H1 (cell line): Measurements from ENCODE around the gene C16orf54. TPM values are rescaled to one million over a fixed set of nuclear protein-coding genes. Genes with fewer than 3 reads are reported as not detected.
A peak's percentile ranks its signal among the peaks of the same experiment; 100 is the strongest.

Experiments used
- CTCF ChIA-PET: fragments of 300-600 bp; sonication (Branson Sonifier 250); formaldehyde crosslinking; loops from one replicate; lab custom pipeline; 2021; ENCODE audit not compliant: partially characterized antibody; lab: Charles Lee
- POLR2A ChIA-PET: fragments of 300-600 bp; sonication (Branson Sonifier 250); formaldehyde crosslinking; loops from one replicate; lab custom pipeline; 2021; ENCODE audit warnings: inconsistent platforms; ENCODE audit not compliant: partially characterized antibody; lab: Charles Lee
- DNase-seq, 2 experiments: peaks; one replicate each; pipeline versions ENCODE4 v3.0.0 to v3.0.0-alpha.2; 2010 to 2022; ENCODE audit warnings: low spot score in 2 of 2, low read depth in 1 of 2, mixed read lengths in 1 of 2
- FAIRE-seq: peaks from 2 replicates; lab custom pipeline; 2011; peaks lifted over from hg19 to GRCh38; lab: Jason Lieb, UNC
- H2AFZ ChIP-seq: 2 replicates; pipeline ENCODE4 v1.8.1; 2012; ENCODE audit warnings: low read length, inconsistent platforms
- H2AK5ac ChIP-seq: 2 replicates; pipeline ENCODE4 v1.6.1; 2013; ENCODE audit warnings: low read depth, low read length
- H2BK120ac ChIP-seq: replicated peaks from 2 replicates; pipeline ENCODE3; 2013; ENCODE audit warnings: low read depth, low read length, inconsistent platforms
- H2BK12ac ChIP-seq: 2 replicates; pipeline ENCODE4 v1.6.1; 2013; ENCODE audit warnings: low read depth, low read length
- H2BK15ac ChIP-seq: 2 replicates; pipeline ENCODE4 v1.6.1; 2013; ENCODE audit warnings: low read length
- H2BK20ac ChIP-seq: 2 replicates; pipeline ENCODE4 v1.6.1; 2013; ENCODE audit warnings: low read length
- H2BK5ac ChIP-seq: 2 replicates; pipeline ENCODE4 v1.6.1; 2013; ENCODE audit warnings: low read depth, low read length
- H3K14ac ChIP-seq: 2 replicates; pipeline ENCODE4 v1.6.1; 2013; ENCODE audit warnings: inconsistent platforms; ENCODE audit not compliant: insufficient read length
- H3K18ac ChIP-seq: 2 replicates; pipeline ENCODE4 v1.6.1; 2013; ENCODE audit warnings: low read length; ENCODE audit errors: extremely low read depth
- H3K23ac ChIP-seq: 2 replicates; pipeline ENCODE4 v1.6.1; 2013; ENCODE audit warnings: inconsistent platforms; ENCODE audit not compliant: insufficient read length
- H3K23me2 ChIP-seq: 2 replicates; pipeline ENCODE4 v1.6.1; 2013; ENCODE audit warnings: low read depth, low read length
- H3K27ac ChIP-seq: 2 replicates; pipeline ENCODE4 v1.6.1; 2011; ENCODE audit warnings: low read depth, low read length, inconsistent platforms
- H3K27me3 ChIP-seq, 4 experiments: replicated peaks in 1 of 4; 1 replicate in 1 of 4; 2 replicates in 3 of 4; pipeline versions ENCODE4 v1.6.1 to v1.8.1; 2011 to 2013; ENCODE audit warnings: low read length in 3 of 4, mild to moderate bottlenecking in 3 of 4, inconsistent platforms in 2 of 4, mixed read lengths in 2 of 4, moderate library complexity in 1 of 4; ENCODE audit not compliant: control insufficient read depth in 3 of 4, insufficient read depth in 3 of 4; ENCODE audit errors: extremely low read depth in 1 of 4
- H3K36me3 ChIP-seq, 4 experiments: 2 replicates each; pipeline versions ENCODE4 v1.6.1 to v1.8.1; 2011 to 2013; ENCODE audit warnings: mild to moderate bottlenecking in 4 of 4, low read length in 3 of 4, moderate library complexity in 2 of 4, control low read depth in 1 of 4, inconsistent platforms in 1 of 4; ENCODE audit not compliant: insufficient read depth in 4 of 4, control insufficient read depth in 2 of 4
- H3K4ac ChIP-seq: replicated peaks from 2 replicates; pipeline ENCODE3; 2013; ENCODE audit warnings: low read length, low read depth, mixed read lengths, inconsistent platforms; ENCODE audit not compliant: insufficient read length
- H3K4me1 ChIP-seq, 4 experiments: replicated peaks in 1 of 4; 1 replicate in 1 of 4; 2 replicates in 3 of 4; pipeline versions ENCODE4 v1.6.1 to v1.8.1; 2011 to 2013; ENCODE audit warnings: low read length in 3 of 4, inconsistent platforms in 2 of 4, mixed read lengths in 1 of 4; ENCODE audit not compliant: insufficient read depth in 4 of 4, control insufficient read depth in 3 of 4
- H3K4me2 ChIP-seq, 2 experiments: 2 replicates each; pipeline versions ENCODE4 v1.6.1 to v1.8.1; 2011 to 2013; ENCODE audit warnings: low read depth in 2 of 2, low read length in 2 of 2, control low read depth in 1 of 2, inconsistent platforms in 1 of 2, mild to moderate bottlenecking in 1 of 2; ENCODE audit not compliant: insufficient read depth in 1 of 2
- H3K4me3 ChIP-seq, 4 experiments: fragments of 200-600, 300-600 bp in 1 of 4; sonication (generic), shearing (Covaris generic), sonication (Bioruptor Twin) in 1 of 4; 2 replicates each; pipeline versions ENCODE4 v1.5.1 to v1.8.1; 2011 to 2016; ENCODE audit warnings: low read length in 4 of 4, low read depth in 3 of 4, control low read depth in 2 of 4, inconsistent platforms in 2 of 4, mild to moderate bottlenecking in 2 of 4, mixed read lengths in 1 of 4, moderate library complexity in 1 of 4; ENCODE audit not compliant: insufficient read depth in 2 of 4; ENCODE audit errors: extremely low read depth in 1 of 4
- H3K56ac ChIP-seq: replicated peaks from 2 replicates; pipeline ENCODE3; 2013; ENCODE audit warnings: low read depth, mild to moderate bottlenecking, mixed read lengths, low read length, inconsistent platforms; ENCODE audit not compliant: insufficient read length
- H3K79me1 ChIP-seq: 2 replicates; pipeline ENCODE4 v1.6.1; 2013; ENCODE audit warnings: low read depth, low read length, control low read depth
- H3K79me2 ChIP-seq, 2 experiments: 2 replicates each; pipeline versions ENCODE4 v1.6.1 to v1.8.1; 2012 to 2013; ENCODE audit warnings: low read length in 2 of 2, mild to moderate bottlenecking in 2 of 2, inconsistent platforms in 1 of 2; ENCODE audit not compliant: insufficient read depth in 2 of 2, control insufficient read depth in 1 of 2
- H3K9ac ChIP-seq, 4 experiments: replicated peaks in 1 of 4; 1 replicate in 1 of 4; 2 replicates in 3 of 4; pipeline versions ENCODE4 v1.6.1 to v1.8.1; 2011 to 2013; ENCODE audit warnings: low read depth in 3 of 4, low read length in 3 of 4, control low read depth in 2 of 4, mild to moderate bottlenecking in 2 of 4, moderate library complexity in 2 of 4, inconsistent platforms in 1 of 4; ENCODE audit errors: extremely low read depth in 1 of 4
- H3K9me3 ChIP-seq, 2 experiments: 2 replicates each; pipeline versions ENCODE4 v1.6.1 to v1.8.1; 2012 to 2013; ENCODE audit warnings: mild to moderate bottlenecking in 2 of 2, moderate library complexity in 2 of 2, control low read depth in 1 of 2, inconsistent platforms in 1 of 2, low read depth in 1 of 2, low read length in 1 of 2, mixed read lengths in 1 of 2; ENCODE audit not compliant: insufficient read depth in 2 of 2
- H4K20me1 ChIP-seq, 2 experiments: replicated peaks in 1 of 2; 2 replicates each; pipeline versions ENCODE3 to v1.8.1; 2011 to 2013; ENCODE audit warnings: inconsistent platforms in 2 of 2, low read length in 2 of 2, mild to moderate bottlenecking in 1 of 2; ENCODE audit not compliant: insufficient read depth in 2 of 2, control insufficient read depth in 1 of 2
- H4K5ac ChIP-seq: 2 replicates; pipeline ENCODE4 v1.6.1; 2013; ENCODE audit warnings: low read length, low read depth, mixed read lengths, inconsistent platforms; ENCODE audit not compliant: insufficient read length
- H4K8ac ChIP-seq: 2 replicates; pipeline ENCODE4 v1.8.0; 2013; ENCODE audit warnings: mild to moderate bottlenecking, moderate library complexity, low read length, inconsistent platforms; ENCODE audit not compliant: insufficient read depth; ENCODE audit errors: extremely low read depth
- H4K91ac ChIP-seq: replicated peaks from 2 replicates; pipeline ENCODE3; 2013; ENCODE audit warnings: low read length, mixed read lengths, inconsistent platforms; ENCODE audit not compliant: insufficient read length
- CHD2 ChIP-seq: IDR thresholded peaks from 2 replicates; pipeline ENCODE4 v1.6.1; 2012; ENCODE audit warnings: low read length, improper control_type of control experiment
- NRF1 ChIP-seq: IDR thresholded peaks from 2 replicates; pipeline ENCODE4 v1.6.1; 2011; ENCODE audit warnings: mild to moderate bottlenecking, low read depth, low read length, improper control_type of control experiment
- POLR2A ChIP-seq, 2 experiments: IDR thresholded peaks; 1 replicate in 1 of 2; 2 replicates in 1 of 2; pipeline ENCODE4 v1.6.1; 2011; ENCODE audit warnings: low read depth in 2 of 2, low read length in 2 of 2, mild to moderate bottlenecking in 2 of 2; ENCODE audit errors: control extremely low read depth in 1 of 2
- SAP30 ChIP-seq: fragments of 300-600 bp; sonication (generic); IDR thresholded peaks from 2 replicates; pipeline ENCODE4 v1.7.1; 2012; ENCODE audit warnings: low read length, moderate library complexity, mild to moderate bottlenecking, inconsistent platforms; ENCODE audit not compliant: insufficient read depth, insufficient replicate concordance
- WGBS, 2 experiments: shearing (Covaris generic) in 1 of 2; methylation state at CpG; one replicate each; pipeline versions ENCODE4 v1.1.6 to v1.1.7; 2013 to 2015; ENCODE audit warnings: low lambda C conversion rate in 2 of 2, mixed read lengths in 2 of 2, inconsistent platforms in 1 of 2, low coverage in 1 of 2, missing lambda C conversion rate in 1 of 2; ENCODE audit not compliant: insufficient replicate concordance in 2 of 2, insufficient coverage in 1 of 2, insufficient read length in 1 of 2; ENCODE audit errors: extremely low coverage in 1 of 2, missing lambda C conversion rate in 1 of 2; 5-methylcytosine and 5-hydroxymethylcytosine counted together
- polyA plus RNA-seq, 7 experiments: library from polyadenylated mRNA; depleted of rRNA in 3 of 7; stranded (reverse) in 5 of 7; unstranded in 2 of 7; fragments of >200 nt in 5 of 7; fragments of 200-250 nt in 2 of 7; gene quantifications; 1 replicate in 5 of 7; 2 replicates in 1 of 7; 4 replicates in 1 of 7; pipeline versions ENCODE4 v1.2.1 to v1.2.3, GENCODE V29; 2011 to 2013; ENCODE audit warnings: missing spikeins in 2 of 7, mixed read lengths in 2 of 7
- total RNA-seq: library from RNA; stranded (reverse); fragmentation: NEBNext Ultra II Directional; extraction: Animal tissue kit (Norgen Biotek cat#: 25700); gene quantifications from 2 replicates; pipeline ENCODE4 v1.2.1, GENCODE V29; 2021

C16orf54 gene
- total and polyA plus RNA-seq, 2 of the 8 experiments (the other 6 are each of a cell fraction or from before 2014, with no cell fraction given): not detected

DNA sequence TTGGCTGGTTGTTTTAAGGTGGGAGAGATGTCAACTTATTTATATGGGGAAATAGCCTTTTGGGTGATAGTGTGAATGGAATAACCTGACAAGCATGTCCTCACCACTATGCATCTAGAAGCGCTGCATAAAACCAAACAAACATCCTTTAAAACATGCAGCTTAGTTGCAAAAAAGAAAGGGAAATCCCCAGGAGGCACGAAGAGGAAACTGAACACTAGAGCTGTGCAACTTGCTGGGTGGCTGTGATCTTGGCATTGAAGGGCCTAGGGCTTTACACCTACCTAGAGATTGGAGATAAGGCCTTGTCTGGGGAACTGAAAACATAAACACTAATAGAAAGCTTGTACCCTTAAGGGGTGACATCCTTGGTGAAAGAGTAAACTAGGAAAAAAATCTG, 7.3 kb downstream of the C16orf54 start:
- Histone ChIP-seq H4K20me1 (peaks cover 6 to 24% of the 10 kb centered on the region in 2 experiments), H3K9ac (no peak overlapping the region), H2BK120ac (no peak overlapping the region), H2AFZ (no peak overlapping the region), H2BK12ac (no peak overlapping the region), H3K56ac (no peak overlapping the region), H3K27ac (no peak overlapping the region), H3K4me2 (no peak overlapping the region), H2AK5ac (no peak overlapping the region), H3K4me3 (no peak overlapping the region), H3K79me1 (0 out of 2 replicates have a peak, but pooled peaks cover 2% of the 10 kb centered on the region), H3K79me2 (no peaks in the 10 kb centered on the region), H4K5ac (no peak overlapping the region), H3K23ac (no peak overlapping the region), H4K91ac (no peak overlapping the region), H3K18ac (no peak overlapping the region), H2BK5ac (no peak overlapping the region), H2BK20ac (no peak overlapping the region), H3K27me3 (no peaks in the 10 kb centered on the region), H2BK15ac (no peak overlapping the region), H4K8ac (no peak overlapping the region), H3K36me3 (peaks cover 6 to 35% (median 8%) of the 10 kb centered on the region in 4 experiments), H3K9me3 (no peaks in the 10 kb centered on the region), H3K4ac (no peak overlapping the region), H3K14ac (no peak overlapping the region), H3K23me2 (peaks cover 3% of the 10 kb centered on the region; the same call in 1 of the 2 replicates), H3K4me1 (no peaks in the 10 kb centered on the region; a peak in 1 of 7 replicates)
- FAIRE-seq: no peak
- TF ChIP-seq SAP30 (no peak), POLR2A (IDR thresholded peaks at IDR 0.05; ENCODE audit: control extremely low read depth in 1 of 2, low read depth in 2 of 2, low read length in 2 of 2) (0 out of 3 replicates have a peak, but pooled peaks of 1 of the 2 experiments have one; percentile 35), CHD2 (no peak), NRF1 (no peak)
- POLR2A ChIA-PET: interaction anchor here (0.9 to 26.3 kb wide), 27 partner anchors 8 to 70 kb away, joined by 3 to 490 read pairs (median 6); partner anchors contain the start of gene KIF22
- 85% methylated on average over 2 of the region's 2 CpGs; no CpG with 5 or more reads in 1 of the 2 experiments for WGBS, 2 experiments
- CTCF ChIA-PET: interaction anchor here (0.8 to 1.6 kb wide), 4 partner anchors 10 to 65 kb away, joined by 3 to 10 read pairs (median 4); no protein-coding TSS in a partner anchor
- no peak for DNase-seq
